HEK293 (cell line): Measurements from ENCODE around the gene FRMD4B.
A peak's percentile ranks its signal among the peaks of the same experiment; 100 is the strongest.

ENCODE experiments used
- IKZF3 ChIP-seq: fragments of 450-650 bp; IDR thresholded peaks from 2 replicates; pipeline ENCODE4 v1.5.0; 2018; ENCODE audit warnings: missing biosample characterization, mild to moderate bottlenecking, missing genetic modification characterization, moderate library complexity
- INSM2 ChIP-seq: fragments of 450-650 bp; formaldehyde crosslinking; IDR thresholded peaks from 2 replicates; pipeline ENCODE4 v1.5.1; 2016; ENCODE audit warnings: missing biosample characterization, missing genetic modification characterization
- KLF7 ChIP-seq: fragments of 450-650 bp; formaldehyde crosslinking; IDR thresholded peaks from 2 replicates; pipeline ENCODE4 v1.5.1; 2016; ENCODE audit warnings: missing biosample characterization, missing genetic modification characterization, borderline replicate concordance
- KLF8 ChIP-seq: fragments of 450-650 bp; formaldehyde crosslinking; IDR thresholded peaks from 2 replicates; pipeline ENCODE4 v1.5.1; 2016; ENCODE audit warnings: missing biosample characterization, missing genetic modification characterization
- MZF1 ChIP-seq: fragments of 450-650 bp; formaldehyde crosslinking; IDR thresholded peaks from 2 replicates; pipeline ENCODE4 v1.5.1; 2017; ENCODE audit warnings: missing biosample characterization, missing genetic modification characterization, borderline replicate concordance
- PRDM1 ChIP-seq: fragments of 450-650 bp; formaldehyde crosslinking; IDR thresholded peaks from 2 replicates; pipeline ENCODE4; 2016; ENCODE audit warnings: missing biosample characterization, missing genetic modification characterization
- SCRT1 ChIP-seq: fragments of 450-650 bp; formaldehyde crosslinking; IDR thresholded peaks from 2 replicates; pipeline ENCODE4 v1.5.1; 2016; ENCODE audit warnings: missing biosample characterization, missing genetic modification characterization, borderline replicate concordance
- SCRT2 ChIP-seq: fragments of 450-650 bp; formaldehyde crosslinking; IDR thresholded peaks from 2 replicates; pipeline ENCODE4 v1.5.1; 2016; ENCODE audit warnings: missing biosample characterization, missing genetic modification characterization
- TCF7L2 ChIP-seq: IDR thresholded peaks from 2 replicates; pipeline ENCODE4 v1.6.1; 2011; ENCODE audit warnings: low read depth, mild to moderate bottlenecking, inconsistent platforms, low read length, moderate library complexity, borderline replicate concordance
- YY1 ChIP-seq: fragments of 450-650 bp; formaldehyde crosslinking; IDR thresholded peaks from 2 replicates; pipeline ENCODE4 v1.5.1; 2018; ENCODE audit warnings: missing biosample characterization, missing genetic modification characterization
- ZBTB20 ChIP-seq: fragments of 450-650 bp; formaldehyde crosslinking; IDR thresholded peaks from 2 replicates; pipeline ENCODE4 v1.5.1; 2016; ENCODE audit warnings: missing biosample characterization, missing genetic modification characterization
- ZNF121 ChIP-seq: fragments of 450-650 bp; formaldehyde crosslinking; IDR thresholded peaks from 2 replicates; pipeline ENCODE4 v1.5.1; 2016; ENCODE audit warnings: missing biosample characterization, missing genetic modification characterization
- ZNF138 ChIP-seq: fragments of 450-650 bp; formaldehyde crosslinking; IDR thresholded peaks from 2 replicates; pipeline ENCODE4 v1.5.1; 2016; ENCODE audit warnings: missing biosample characterization, missing genetic modification characterization, borderline replicate concordance
- ZNF148 ChIP-seq: fragments of 450-650 bp; formaldehyde crosslinking; IDR thresholded peaks from 2 replicates; pipeline ENCODE4 v1.5.0; 2017; ENCODE audit warnings: missing biosample characterization, missing genetic modification characterization, borderline replicate concordance
- ZNF221 ChIP-seq: fragments of 450-650 bp; formaldehyde crosslinking; IDR thresholded peaks from 2 replicates; pipeline ENCODE4 v1.5.1; 2017; ENCODE audit warnings: missing biosample characterization, missing genetic modification characterization, borderline replicate concordance
- ZNF23 ChIP-seq: fragments of 450-650 bp; formaldehyde crosslinking; IDR thresholded peaks from 2 replicates; pipeline ENCODE4 v1.5.1; 2016; ENCODE audit warnings: missing biosample characterization, missing genetic modification characterization, borderline replicate concordance
- ZNF391 ChIP-seq: fragments of 450-650 bp; formaldehyde crosslinking; IDR thresholded peaks from 2 replicates; pipeline ENCODE4 v1.5.1; 2016; ENCODE audit warnings: low read depth, missing biosample characterization, missing genetic modification characterization, borderline replicate concordance
- ZNF514 ChIP-seq: fragments of 450-650 bp; formaldehyde crosslinking; IDR thresholded peaks from 2 replicates; pipeline ENCODE4 v1.5.1; 2016; ENCODE audit warnings: missing biosample characterization, missing genetic modification characterization
- ZNF561 ChIP-seq: fragments of 450-650 bp; IDR thresholded peaks from 2 replicates; pipeline ENCODE4 v1.5.1; 2018; ENCODE audit warnings: missing biosample characterization, missing genetic modification characterization, borderline replicate concordance
- ZNF571 ChIP-seq: fragments of 450-650 bp; formaldehyde crosslinking; IDR thresholded peaks from 2 replicates; pipeline ENCODE4 v1.5.0; 2017; ENCODE audit warnings: missing biosample characterization, missing genetic modification characterization
- ZNF596 ChIP-seq: fragments of 450-650 bp; IDR thresholded peaks from 2 replicates; pipeline ENCODE4 v1.5.0; 2018; ENCODE audit warnings: missing biosample characterization, mild to moderate bottlenecking, missing genetic modification characterization, moderate library complexity
- ZNF624 ChIP-seq: fragments of 450-650 bp; formaldehyde crosslinking; IDR thresholded peaks from 2 replicates; pipeline ENCODE4 v1.5.1; 2017; ENCODE audit warnings: missing biosample characterization, missing genetic modification characterization
- ZNF645 ChIP-seq: fragments of 450-650 bp; formaldehyde crosslinking; IDR thresholded peaks from 2 replicates; pipeline ENCODE4; 2016; ENCODE audit warnings: missing biosample characterization, missing genetic modification characterization
- ZNF677 ChIP-seq: fragments of 450-650 bp; IDR thresholded peaks from 2 replicates; pipeline ENCODE4 v1.5.0; 2018; ENCODE audit warnings: missing biosample characterization, mild to moderate bottlenecking, missing genetic modification characterization, moderate library complexity
- ZNF707 ChIP-seq: fragments of 450-650 bp; formaldehyde crosslinking; IDR thresholded peaks from 2 replicates; pipeline ENCODE4 v1.5.1; 2016; ENCODE audit warnings: missing biosample characterization, missing genetic modification characterization
- TF ChIP-seq, protein P1 (sequence below): fragments of 450-650 bp; formaldehyde crosslinking; IDR thresholded peaks from 2 replicates; pipeline ENCODE4 v1.5.1; 2016; ENCODE audit warnings: missing biosample characterization, missing genetic modification characterization
- TF ChIP-seq, protein P2 (sequence below): fragments of 450-650 bp; formaldehyde crosslinking; IDR thresholded peaks from 2 replicates; pipeline ENCODE4 v1.5.1; 2016; ENCODE audit warnings: missing biosample characterization, missing genetic modification characterization
- TF ChIP-seq, protein P3 (sequence below): fragments of 450-650 bp; formaldehyde crosslinking; IDR thresholded peaks from 2 replicates; pipeline ENCODE4 v1.5.1; 2016; ENCODE audit warnings: missing biosample characterization, missing genetic modification characterization

The FRMD4B gene

DNA sequence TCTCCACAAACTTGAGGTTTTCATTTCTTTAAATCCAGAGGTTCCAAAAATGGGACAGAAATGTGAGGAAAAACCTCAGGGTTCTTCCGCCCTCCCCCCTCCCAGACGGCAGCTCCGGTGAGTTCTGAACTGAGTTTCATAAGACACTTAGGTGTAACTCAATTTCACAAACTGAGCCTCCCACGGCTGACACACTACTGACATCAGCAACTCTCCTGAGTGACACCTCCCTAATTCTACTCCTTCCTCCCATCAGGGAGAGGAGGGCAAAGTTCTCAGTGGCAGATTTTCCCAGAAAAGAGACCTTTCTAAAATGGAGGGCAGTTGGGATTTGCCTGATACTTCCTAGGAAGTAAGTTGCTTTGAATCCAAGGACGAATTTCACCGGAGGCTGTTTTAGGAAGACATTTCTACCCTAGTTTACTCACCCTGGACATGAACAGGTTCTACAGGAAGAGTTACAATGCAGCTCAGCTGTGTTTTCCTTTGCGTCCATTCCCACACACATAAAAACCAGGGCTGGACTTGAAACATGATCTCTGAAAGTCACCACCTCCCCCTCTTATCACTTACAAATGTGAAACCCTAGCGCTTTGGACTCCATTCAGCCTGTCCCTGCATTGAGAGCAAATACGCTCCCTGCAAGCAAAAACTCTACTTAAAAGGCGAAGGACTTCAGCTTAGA lies 185.4 kb downstream of the FRMD4B start (continued):
- TF ChIP-seq, protein P1, sequence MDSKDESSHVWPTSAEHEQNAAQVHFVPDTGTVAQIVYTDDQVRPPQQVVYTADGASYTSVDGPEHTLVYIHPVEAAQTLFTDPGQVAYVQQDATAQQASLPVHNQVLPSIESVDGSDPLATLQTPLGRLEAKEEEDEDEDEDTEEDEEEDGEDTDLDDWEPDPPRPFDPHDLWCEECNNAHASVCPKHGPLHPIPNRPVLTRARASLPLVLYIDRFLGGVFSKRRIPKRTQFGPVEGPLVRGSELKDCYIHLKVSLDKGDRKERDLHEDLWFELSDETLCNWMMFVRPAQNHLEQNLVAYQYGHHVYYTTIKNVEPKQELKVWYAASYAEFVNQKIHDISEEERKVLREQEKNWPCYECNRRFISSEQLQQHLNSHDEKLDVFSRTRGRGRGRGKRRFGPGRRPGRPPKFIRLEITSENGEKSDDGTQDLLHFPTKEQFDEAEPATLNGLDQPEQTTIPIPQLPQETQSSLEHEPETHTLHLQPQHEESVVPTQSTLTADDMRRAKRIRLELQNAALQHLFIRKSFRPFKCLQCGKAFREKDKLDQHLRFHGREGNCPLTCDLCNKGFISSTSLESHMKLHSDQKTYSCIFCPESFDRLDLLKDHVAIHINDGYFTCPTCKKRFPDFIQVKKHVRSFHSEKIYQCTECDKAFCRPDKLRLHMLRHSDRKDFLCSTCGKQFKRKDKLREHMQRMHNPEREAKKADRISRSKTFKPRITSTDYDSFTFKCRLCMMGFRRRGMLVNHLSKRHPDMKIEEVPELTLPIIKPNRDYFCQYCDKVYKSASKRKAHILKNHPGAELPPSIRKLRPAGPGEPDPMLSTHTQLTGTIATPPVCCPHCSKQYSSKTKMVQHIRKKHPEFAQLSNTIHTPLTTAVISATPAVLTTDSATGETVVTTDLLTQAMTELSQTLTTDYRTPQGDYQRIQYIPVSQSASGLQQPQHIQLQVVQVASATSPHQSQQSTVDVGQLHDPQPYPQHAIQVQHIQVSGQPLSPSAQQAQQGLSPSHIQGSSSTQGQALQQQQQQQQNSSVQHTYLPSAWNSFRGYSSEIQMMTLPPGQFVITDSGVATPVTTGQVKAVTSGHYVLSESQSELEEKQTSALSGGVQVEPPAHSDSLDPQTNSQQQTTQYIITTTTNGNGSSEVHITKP: peak; percentile 70
- TF ChIP-seq ZNF707: no peak
- TF ChIP-seq YY1 (tag by site-specific recombination): peak; percentile 55; the same call in 1 of the 2 replicates
- no peak for TF ChIP-seq KLF7 (tag by site-specific recombination)
- no peak for TF ChIP-seq ZNF23 (tag by site-specific recombination)
- TF ChIP-seq ZNF561 (tag by site-specific recombination): peak; percentile 49; the same call in 1 of the 2 replicates
- TF ChIP-seq ZNF514 (tag by site-specific recombination): no peak
- TF ChIP-seq ZNF624: no peak
- no peak for TF ChIP-seq ZBTB20 (tag by site-specific recombination)
- no peak for TF ChIP-seq ZNF645 (tag by site-specific recombination)
- TF ChIP-seq SCRT1 (tag by site-specific recombination): no peak
- 0 out of 2 replicates have a peak, but pooled peaks have one; percentile 14 for TF ChIP-seq INSM2 (tag by site-specific recombination)
- no peak for TF ChIP-seq ZNF121
- TF ChIP-seq ZNF677 (tag by site-specific recombination): no peak
- TF ChIP-seq, protein P2, sequence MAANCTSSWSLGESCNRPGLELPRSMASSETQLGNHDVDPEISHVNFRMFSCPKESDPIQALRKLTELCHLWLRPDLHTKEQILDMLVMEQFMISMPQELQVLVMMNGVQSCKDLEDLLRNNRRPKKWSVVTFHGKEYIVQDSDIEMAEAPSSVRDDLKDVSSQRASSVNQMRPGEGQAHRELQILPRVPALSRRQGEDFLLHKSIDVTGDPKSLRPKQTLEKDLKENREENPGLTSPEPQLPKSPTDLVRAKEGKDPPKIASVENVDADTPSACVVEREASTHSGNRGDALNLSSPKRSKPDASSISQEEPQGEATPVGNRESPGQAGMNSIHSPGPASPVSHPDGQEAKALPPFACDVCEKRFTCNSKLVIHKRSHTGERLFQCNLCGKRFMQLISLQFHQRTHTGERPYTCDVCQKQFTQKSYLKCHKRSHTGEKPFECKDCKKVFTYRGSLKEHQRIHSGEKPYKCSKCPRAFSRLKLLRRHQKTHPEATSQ (tag by site-specific recombination): no peak
- TF ChIP-seq KLF8 (tag by site-specific recombination): peak; percentile 28; the same call in 1 of the 2 replicates
- no peak for TF ChIP-seq ZNF596 (tag by site-specific recombination)
- no peak for TF ChIP-seq ZNF148 (tag by site-specific recombination)
- TF ChIP-seq, protein P3, sequence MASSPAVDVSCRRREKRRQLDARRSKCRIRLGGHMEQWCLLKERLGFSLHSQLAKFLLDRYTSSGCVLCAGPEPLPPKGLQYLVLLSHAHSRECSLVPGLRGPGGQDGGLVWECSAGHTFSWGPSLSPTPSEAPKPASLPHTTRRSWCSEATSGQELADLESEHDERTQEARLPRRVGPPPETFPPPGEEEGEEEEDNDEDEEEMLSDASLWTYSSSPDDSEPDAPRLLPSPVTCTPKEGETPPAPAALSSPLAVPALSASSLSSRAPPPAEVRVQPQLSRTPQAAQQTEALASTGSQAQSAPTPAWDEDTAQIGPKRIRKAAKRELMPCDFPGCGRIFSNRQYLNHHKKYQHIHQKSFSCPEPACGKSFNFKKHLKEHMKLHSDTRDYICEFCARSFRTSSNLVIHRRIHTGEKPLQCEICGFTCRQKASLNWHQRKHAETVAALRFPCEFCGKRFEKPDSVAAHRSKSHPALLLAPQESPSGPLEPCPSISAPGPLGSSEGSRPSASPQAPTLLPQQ: 0 out of 2 replicates have a peak, but pooled peaks have one; percentile 37
- TF ChIP-seq ZNF138: no peak
- TF ChIP-seq IKZF3 (tag by site-specific recombination): peak; percentile 89
- no peak for TF ChIP-seq ZNF391 (tag by site-specific recombination)
- TF ChIP-seq MZF1 (tag by site-specific recombination): no peak
- peak; percentile 60; the same call in 1 of the 2 replicates for TF ChIP-seq PRDM1 (tag by site-specific recombination)
- no peak for TF ChIP-seq ZNF571
- no peak for TF ChIP-seq ZNF221 (tag by site-specific recombination)
- no peak for TF ChIP-seq SCRT2
- TF ChIP-seq TCF7L2: no peak
